Suprapubic skin (tissue), 4 donors: ENCODE data around the gene PLB1. TPM values are rescaled to one million over a fixed set of nuclear protein-coding genes. Genes with fewer than 3 reads are reported as not detected.

Experiments used
- DNase-seq, 2 donors: peaks; one replicate each; pipeline ENCODE4 v3.0.0-alpha.2; 2019; ENCODE audit warnings: low spot score in 2 of 2
- H3K27ac ChIP-seq: fragments of 200-600 bp; sonication (generic); one replicate; pipeline ENCODE4 v1.5.1; 2019
- H3K27me3 ChIP-seq: fragments of 200-600 bp; sonication (generic); one replicate; pipeline ENCODE4 v1.5.1; 2019
- H3K36me3 ChIP-seq: fragments of 200-600 bp; sonication (generic); one replicate; pipeline ENCODE4 v1.5.1; 2019
- H3K4me1 ChIP-seq: fragments of 200-600 bp; sonication (generic); one replicate; pipeline ENCODE4 v1.5.1; 2019
- H3K4me3 ChIP-seq: fragments of 200-600 bp; sonication (generic); one replicate; pipeline ENCODE4 v1.5.1; 2019; ENCODE audit warnings: mild to moderate bottlenecking
- H3K9me3 ChIP-seq: fragments of 200-600 bp; sonication (generic); one replicate; pipeline ENCODE4 v1.5.1; 2019
- CTCF ChIP-seq, 2 donors: fragments of 200-600 bp in 1 of 2; fragments of 450-650 bp in 1 of 2; sonication (generic) in 1 of 2; IDR thresholded peaks; one replicate each; pipeline ENCODE4 v1.5.1; 2016 to 2019; ENCODE audit warnings: antibody characterized with exemption in 2 of 2, mild to moderate bottlenecking in 1 of 2, moderate library complexity in 1 of 2
- EP300 ChIP-seq: sonication (generic); formaldehyde crosslinking; IDR thresholded peaks from one replicate; pipeline ENCODE4 v1.6.1; 2017; ENCODE audit warnings: antibody characterized with exemption
- POLR2A ChIP-seq, 2 donors: fragments of 450-650 bp; IDR thresholded peaks; one replicate each; pipeline ENCODE4 v1.6.1; 2017; ENCODE audit warnings: antibody characterized with exemption in 2 of 2, mild to moderate bottlenecking in 2 of 2, moderate library complexity in 2 of 2
- POLR2AphosphoS5 ChIP-seq, 3 donors: sonication (generic); formaldehyde crosslinking; IDR thresholded peaks; one replicate each; pipeline ENCODE4 v1.6.1; 2017; ENCODE audit warnings: antibody characterized with exemption in 3 of 3
- WGBS: methylation state at CpG from one replicate; pipeline ENCODE4 v1.1.5; 2018; 5-methylcytosine and 5-hydroxymethylcytosine counted together
- total RNA-seq, 4 donors: library from RNA; depleted of rRNA; stranded (reverse); fragments of >200 nt; gene quantifications; one replicate each; pipeline ENCODE4 v1.1.0, GENCODE V29; 2016

PLB1 gene
- total RNA-seq, 4 donors from 2014 or later, result 3.9 to 21.6 (median 9.1) TPM

- Histone ChIP-seq H3K4me3 (no peak overlapping the region), H3K27me3 (no peaks in the 10 kb centered on the region), H3K27ac (peak overlapping the region; percentile 64), H3K4me1 (peaks cover 37% of the 10 kb centered on the region), H3K9me3 (no peaks in the 10 kb centered on the region), H3K36me3 (no peaks in the 10 kb centered on the region)
- no peak for DNase-seq
- TF ChIP-seq POLR2AphosphoS5 (IDR thresholded peaks at IDR 0.05), result no peak
These were observed 185.7 kb downstream of the PLB1 start for GRCh38 chr2:28681606-28682005.

GRCh38 chr2:28683100-28683706 is 187.3 kb downstream of the PLB1 start:
- no peaks in the 10 kb centered on the region for H3K36me3 ChIP-seq
- DNase-seq, result peak; percentile 72 to 84
- WGBS, result 57% methylated on average over 10 of the region's 14 CpGs
- peak overlapping the region; percentile 64 for H3K27ac ChIP-seq
- H3K4me3 ChIP-seq, result no peak overlapping the region
- no peaks in the 10 kb centered on the region for H3K9me3 ChIP-seq
- no peaks in the 10 kb centered on the region for H3K27me3 ChIP-seq
- TF ChIP-seq EP300 (no peak), POLR2AphosphoS5 (IDR thresholded peaks at IDR 0.05) (peak in 1 of 3 donors; percentile 32), POLR2A (IDR thresholded peaks at IDR 0.05) (no peak), CTCF (IDR thresholded peaks at IDR 0.05) (no peak)
- H3K4me1 ChIP-seq, result peaks cover 37% of the 10 kb centered on the region

- Histone ChIP-seq H3K4me1 (peaks cover 35% of the 10 kb centered on the region), H3K9me3 (no peaks in the 10 kb centered on the region)
These were observed 188.4 kb downstream of the PLB1 start for GRCh38 chr2:28684142-28684858.

GRCh38 chr2:28687171-28687570 is 191.3 kb downstream of the PLB1 start:
- Histone ChIP-seq H3K27me3 (no peaks in the 10 kb centered on the region), H3K4me3 (no peak overlapping the region), H3K36me3 (no peaks in the 10 kb centered on the region), H3K9me3 (no peaks in the 10 kb centered on the region), H3K4me1 (peaks cover 13% of the 10 kb centered on the region), H3K27ac (no peak overlapping the region)
- DNase-seq, result no peak
- TF ChIP-seq POLR2AphosphoS5 (IDR thresholded peaks at IDR 0.05) (no peak), CTCF (IDR thresholded peaks at IDR 0.05) (no peak), EP300 (no peak), POLR2A (IDR thresholded peaks at IDR 0.05) (no peak)

More at GRCh38 chr2:28684142-28684858, 188.4 kb downstream of the PLB1 start:
- H3K27ac ChIP-seq, result peak overlapping the region; percentile 64
- H3K27me3 ChIP-seq, result no peaks in the 10 kb centered on the region
- H3K4me3 ChIP-seq, result no peak overlapping the region
- no peak for TF ChIP-seq CTCF (IDR thresholded peaks at IDR 0.05)
- TF ChIP-seq POLR2A (IDR thresholded peaks at IDR 0.05), result no peak
- TF ChIP-seq EP300, result no peak
- no peak for TF ChIP-seq POLR2AphosphoS5 (IDR thresholded peaks at IDR 0.05)
- DNase-seq, result no peak
- no peaks in the 10 kb centered on the region for H3K36me3 ChIP-seq
- WGBS, result 87% methylated on average over 13 of the region's 13 CpGs

- Histone ChIP-seq H3K9me3 (no peaks in the 10 kb centered on the region), H3K36me3 (no peaks in the 10 kb centered on the region), H3K27me3 (no peaks in the 10 kb centered on the region), H3K4me1 (peaks cover 13% of the 10 kb centered on the region), H3K27ac (no peak overlapping the region), H3K4me3 (no peak overlapping the region)
- DNase-seq, result no peak
- WGBS, result 88% methylated on average over 7 of the region's 7 CpGs
- TF ChIP-seq POLR2A (IDR thresholded peaks at IDR 0.05) (no peak), CTCF (IDR thresholded peaks at IDR 0.05) (no peak), POLR2AphosphoS5 (IDR thresholded peaks at IDR 0.05) (no peak), EP300 (no peak)
These were observed 192.0 kb downstream of the PLB1 start for GRCh38 chr2:28687640-28688385.
